ENCODE results near the gene RAB34.
A peak's percentile ranks its signal among the peaks of the same experiment; 100 is the strongest.

The RAB34 gene

DNA sequence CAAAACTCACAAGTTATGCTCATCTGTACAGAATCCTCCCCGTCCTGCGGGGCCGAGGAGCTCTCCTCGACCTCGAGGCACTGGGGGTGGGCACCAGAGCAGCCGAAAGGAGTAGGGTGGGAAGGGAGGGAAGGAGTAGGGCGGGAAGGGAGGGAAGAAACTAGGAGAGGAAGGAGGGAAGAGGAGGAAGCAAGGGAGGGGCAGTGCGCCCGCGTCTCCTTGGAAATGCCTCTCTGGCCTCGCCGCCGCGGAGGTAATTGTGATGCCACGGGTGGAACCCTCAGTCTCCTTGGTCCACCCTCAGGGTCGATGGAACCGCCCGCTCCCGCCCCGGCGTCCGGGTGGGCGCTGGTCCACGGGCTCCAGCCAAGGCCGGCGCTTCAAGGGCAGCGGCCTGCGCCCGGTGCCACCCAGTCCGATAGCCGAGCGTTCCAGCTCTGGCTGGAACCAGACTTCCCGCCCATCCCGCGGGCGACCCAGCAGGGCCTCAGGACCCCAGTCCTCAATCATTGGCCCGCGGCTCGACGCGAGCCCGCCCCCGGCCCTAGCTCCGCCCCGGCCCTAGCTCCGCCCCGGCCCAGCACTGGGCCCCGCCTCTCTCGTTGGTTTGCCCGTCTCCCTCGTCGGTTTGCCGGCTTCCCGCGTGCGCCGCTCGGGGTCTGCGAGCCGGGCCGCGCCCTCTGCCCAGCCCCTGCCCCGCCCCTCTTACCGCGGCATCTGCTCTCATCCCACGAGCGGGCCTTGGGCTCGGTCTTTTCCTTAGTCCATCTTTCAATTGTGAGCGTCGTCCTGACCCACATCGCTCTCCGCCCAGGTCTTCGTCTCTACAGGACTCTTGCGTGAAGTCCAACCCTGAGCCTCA lies 6.6 kb downstream of the RAB34 start:
- peak; percentile 74 for DNase-seq

DNA sequence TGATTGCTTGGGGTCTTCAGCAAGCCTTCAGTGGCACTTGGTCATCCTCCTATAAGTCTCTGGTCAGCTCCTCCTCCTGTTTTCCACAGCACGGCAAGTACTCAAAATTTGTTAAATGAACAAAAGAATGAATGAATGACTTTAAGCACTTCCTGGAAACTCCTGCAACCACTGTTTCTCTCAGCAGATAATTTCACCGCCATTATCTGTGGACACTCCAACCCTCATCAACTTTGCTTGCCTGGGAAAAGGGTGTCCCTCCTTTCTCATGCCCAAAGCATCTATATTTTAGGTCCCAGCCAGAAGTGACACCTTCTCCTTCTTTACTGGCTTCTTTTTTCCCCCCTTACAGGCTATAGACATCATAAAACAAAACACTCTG lies 10.3 kb downstream of the RAB34 start:
- DNase-seq, result no peak

GRCh38 chr17:28706471-28707338 lies 11.0 kb downstream of the RAB34 start:
- no peak for DNase-seq

GRCh38 chr17:28705728-28706334 lies 11.8 kb downstream of the RAB34 start:
- no peak for DNase-seq

GRCh38 chr17:28705074-28705659 lies 12.5 kb downstream of the RAB34 start:
- no peak for DNase-seq

DNA sequence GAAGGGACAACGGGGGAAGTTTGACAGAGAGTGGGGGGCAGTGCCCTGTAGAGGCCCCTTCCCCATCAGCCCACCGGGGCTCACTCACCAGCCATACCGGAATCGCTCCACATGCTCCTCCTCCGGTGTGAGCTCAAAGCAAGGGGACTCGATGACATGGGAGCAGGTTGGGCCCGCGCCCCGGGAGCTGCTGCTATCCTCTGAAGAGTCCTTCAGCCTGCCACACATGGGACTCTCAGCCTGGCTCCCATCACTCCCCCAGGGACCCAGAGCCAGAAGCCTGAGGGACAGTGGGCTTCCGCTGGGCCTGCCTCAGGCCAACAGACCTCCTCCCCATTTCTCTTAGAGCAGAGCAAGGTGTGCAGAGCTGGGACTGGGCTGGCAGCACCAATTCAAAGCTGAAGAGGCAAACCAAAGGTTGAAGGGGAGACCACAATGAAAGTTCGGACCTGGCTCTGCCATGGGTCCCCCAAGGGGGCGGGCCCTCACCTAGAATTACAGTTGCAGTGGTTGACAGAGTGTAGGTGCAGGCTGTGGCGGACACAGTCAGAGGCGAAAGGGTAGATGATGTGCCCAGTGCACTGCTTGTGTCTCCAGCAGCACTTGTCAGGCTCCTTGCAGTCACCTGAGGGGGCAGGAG lies 13.3 kb downstream of the RAB34 start:
- DNase-seq, result no peak

GRCh38 chr17:28703552-28704218 lies 14.0 kb downstream of the RAB34 start:
- DNase-seq, result no peak

GRCh38 chr17:28702752-28703150 lies 14.9 kb downstream of the RAB34 start:
- no peak for DNase-seq

- peak; percentile 74 for DNase-seq
Observed at GRCh38 chr17:28702026-28702751, 15.5 kb downstream of the RAB34 start.

- no peak for DNase-seq
Observed at GRCh38 chr17:28700830-28701492, 16.7 kb downstream of the RAB34 start.

DNA sequence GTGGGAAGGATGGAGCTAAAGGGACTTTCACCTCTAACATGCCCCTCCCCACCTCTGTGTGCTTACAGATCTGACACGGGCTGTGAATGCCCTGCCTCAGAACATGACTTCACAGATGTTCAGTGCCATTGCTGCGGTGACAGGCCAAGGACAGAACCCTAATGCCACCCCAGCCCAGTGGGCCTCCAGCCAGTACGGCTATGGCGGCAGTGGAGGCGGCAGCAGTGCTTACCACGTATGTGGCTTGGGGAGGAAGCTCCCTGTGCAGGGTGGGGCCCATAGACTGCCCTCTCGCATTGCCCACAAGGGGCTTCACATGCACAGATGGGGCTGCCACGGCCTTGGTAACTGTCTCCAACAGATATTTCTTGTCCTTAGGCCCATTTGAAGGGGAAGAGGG lies 17.4 kb downstream of the RAB34 start:
- DNase-seq, result no peak

DNA sequence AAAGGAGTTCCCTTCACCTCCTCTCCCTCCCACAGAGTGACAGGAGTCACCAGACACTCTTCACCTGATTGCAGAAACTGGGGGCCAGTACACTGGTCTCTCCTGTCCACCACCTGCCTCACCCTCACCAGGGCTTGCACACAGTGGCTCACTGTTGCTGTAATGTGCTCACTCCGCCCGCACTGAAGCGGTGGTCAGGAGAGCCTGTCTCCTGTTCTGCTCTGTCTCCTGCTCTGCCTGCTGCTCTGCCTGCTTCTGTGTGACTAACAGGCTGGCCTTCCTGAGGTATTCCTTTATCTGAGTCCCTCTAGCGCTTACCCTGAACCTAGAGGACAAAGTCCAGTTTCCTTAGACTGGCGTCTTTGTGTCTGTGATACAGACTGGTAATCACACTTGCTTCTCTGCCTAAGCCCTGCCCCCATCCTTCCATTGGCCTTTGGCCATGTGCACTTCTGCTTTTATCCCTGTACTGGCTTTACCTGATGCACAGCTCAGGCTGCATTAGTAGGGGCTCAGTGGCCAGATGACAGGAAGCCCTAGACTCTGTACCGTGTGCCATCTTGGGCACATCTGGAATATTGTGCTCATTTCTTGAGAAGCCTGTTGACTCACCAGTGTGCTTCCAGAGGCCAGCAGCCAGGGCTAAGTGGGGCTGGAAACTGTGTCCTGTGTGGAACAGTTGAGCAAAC lies 19.3 kb downstream of the RAB34 start:
- no peak for DNase-seq

DNA sequence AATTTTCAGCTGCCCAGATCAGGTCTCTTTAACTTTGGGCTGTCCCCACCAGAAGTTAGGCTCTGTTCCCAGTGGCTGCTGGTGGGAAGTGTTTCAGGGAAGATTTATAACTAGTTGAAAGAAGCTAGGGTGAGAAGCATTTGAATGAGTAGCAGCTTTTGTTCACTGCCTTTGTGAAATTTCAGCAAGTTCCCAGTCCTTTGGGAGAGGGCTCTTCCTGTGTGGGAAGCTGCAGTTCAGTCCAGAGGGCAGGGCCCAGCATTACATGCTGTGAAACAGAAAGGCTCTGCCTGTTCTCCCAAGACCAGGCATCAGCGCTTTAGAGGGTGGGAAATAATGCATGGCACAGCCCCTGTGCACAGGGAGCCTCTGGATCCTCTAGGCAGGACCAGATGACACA lies 23.8 kb downstream of the RAB34 start:
- DNase-seq, result no peak

DNA sequence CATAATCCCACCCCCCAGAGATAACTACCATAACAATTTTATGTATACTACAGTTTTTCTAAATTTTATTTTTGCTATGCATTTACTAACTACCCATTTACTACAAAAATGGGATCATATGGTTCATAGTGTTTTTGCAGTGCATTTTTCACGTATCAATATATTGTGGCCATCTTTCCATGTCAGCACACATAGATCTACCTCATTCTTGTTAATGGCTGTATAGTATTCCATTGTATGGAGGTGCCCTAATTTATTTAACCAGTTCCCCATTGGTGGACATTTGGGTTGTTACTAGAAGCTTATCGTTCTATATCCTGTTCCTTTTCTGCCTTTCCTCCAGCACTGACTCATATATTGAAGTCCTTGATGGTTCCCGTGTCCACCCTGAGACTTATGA lies 28.7 kb downstream of the RAB34 start:
- no peak for DNase-seq

- DNase-seq, result no peak
Observed at GRCh38 chr17:28688481-28688880, 29.2 kb downstream of the RAB34 start.

- DNase-seq, result no peak
Observed at GRCh38 chr17:28686296-28686695, 31.4 kb downstream of the RAB34 start.

GRCh38 chr17:28685366-28685765 lies 32.3 kb downstream of the RAB34 start:
- no peak for DNase-seq

DNA sequence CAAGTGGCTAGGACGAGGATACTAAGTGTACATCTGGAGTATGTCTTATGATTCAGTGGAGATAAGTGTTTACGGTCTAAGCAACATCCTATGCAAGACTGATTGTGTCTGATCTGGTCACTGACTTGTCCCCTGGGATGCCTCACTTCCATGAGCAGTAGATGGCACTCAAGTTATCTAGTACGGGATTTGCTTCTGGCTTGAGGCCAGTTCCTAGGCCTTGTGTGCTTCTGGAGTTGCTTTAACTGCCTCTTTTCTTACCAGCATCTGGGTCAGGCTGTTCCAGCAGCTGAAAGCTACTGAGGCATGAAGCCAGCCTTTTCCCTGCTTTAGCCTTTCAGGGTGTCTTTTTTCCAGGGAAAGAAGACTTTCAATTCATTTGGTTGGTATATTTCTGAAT lies 32.7 kb downstream of the RAB34 start:
- peak; percentile 26 for DNase-seq

DNA sequence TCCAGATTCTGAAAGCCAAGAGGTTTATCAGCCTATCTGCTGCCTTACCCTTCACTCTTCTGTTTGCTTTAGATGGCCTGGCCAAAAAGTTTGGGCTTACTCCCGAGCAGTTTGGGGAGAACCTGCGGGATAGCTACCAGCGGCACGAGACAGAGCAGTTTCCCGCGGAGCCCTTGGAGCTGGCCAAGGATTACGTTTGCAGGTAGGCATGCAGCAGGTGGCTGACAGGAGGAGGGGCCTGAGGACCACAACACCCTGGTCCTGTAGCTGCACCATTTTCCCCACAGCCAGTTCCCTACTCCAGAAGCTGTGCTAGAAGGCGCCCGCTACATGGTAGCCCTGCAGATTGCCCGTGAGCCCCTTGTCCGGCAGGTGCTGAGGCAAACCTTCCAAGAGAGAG lies 35.0 kb downstream of the RAB34 start:
- DNase-seq, result no peak

DNA sequence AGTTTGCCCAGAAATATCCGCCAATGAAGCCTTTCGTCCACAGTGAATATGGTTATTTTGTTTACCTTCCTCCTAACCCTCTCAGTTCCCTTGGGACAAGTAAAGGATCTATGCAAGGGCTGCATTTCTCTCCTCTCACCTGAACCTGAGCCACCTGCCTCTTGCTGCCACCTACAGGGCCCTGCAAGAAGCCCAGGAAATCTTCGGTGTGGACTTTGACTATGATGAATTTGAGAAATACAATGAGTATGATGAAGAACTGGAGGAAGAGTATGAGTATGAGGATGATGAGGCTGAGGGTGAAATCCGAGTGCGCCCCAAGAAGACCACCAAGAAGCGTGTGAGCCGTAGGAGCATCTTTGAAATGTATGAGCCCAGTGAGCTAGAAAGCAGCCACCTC lies 41.7 kb downstream of the RAB34 start:
- no peak for DNase-seq
